ENCODE measurements around the gene CNTN4.

The CNTN4 gene

DNA sequence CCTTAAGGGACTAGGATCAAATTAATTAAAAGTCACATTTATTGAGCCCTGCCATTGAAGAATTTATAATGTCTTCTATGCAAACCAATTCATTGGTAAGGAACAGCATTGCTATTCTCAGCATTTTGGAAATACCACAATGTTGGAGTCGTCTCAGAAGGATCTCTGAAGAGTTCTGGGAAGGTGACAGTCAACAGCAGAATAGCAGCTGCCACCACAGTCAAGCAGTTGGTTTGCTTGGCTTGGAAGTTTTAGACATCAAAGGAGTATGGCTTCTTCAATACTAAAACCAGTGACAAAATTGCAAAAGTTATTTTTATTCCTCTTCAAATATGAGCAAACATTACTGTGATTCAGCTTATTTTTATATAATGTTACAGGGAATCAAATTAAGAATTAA is 167.9 kb downstream of the CNTN4 start:
- no peak for DNase-seq (ENCODE audit: low spot score)

DNA sequence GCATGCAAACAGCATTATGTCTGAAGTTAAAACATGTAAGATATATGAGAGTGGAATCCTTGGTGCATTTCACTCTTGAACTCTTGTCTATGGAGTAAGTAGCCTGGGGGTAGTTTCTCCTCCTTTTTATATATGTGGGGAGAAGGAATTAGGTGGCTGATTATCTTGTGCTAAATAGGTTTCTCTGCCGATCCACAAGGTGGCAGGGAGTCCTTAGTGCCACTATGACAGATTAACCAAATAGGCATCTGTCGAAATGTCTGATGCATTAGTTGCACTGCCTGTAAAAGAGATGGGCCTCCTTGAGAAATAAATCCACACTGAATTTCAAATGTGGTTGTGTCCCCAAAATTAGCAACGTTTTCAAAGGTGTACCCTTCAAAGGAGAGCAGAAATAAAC is 170.1 kb downstream of the CNTN4 start:
- DNase-seq (ENCODE audit: low spot score) = no peak

DNA sequence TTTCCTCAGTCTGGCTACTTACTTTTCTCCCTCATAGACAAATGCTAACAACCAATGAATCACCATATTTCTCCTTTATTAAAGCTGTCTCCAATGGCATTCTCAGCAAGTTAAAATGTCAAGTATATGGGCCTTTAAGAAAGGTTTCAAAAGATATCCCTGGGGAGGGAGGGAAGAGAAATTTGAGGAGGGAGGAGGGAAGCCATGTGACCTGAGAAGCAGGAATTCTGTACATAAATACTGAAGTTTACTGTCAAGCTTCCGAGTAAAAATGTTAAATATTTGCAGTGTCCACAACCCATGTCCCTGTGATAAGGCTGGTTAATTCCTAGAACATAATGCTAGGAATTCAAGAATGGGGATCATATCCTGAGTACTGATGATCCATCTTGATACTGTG is 175.9 kb downstream of the CNTN4 start:
- no peak for DNase-seq (ENCODE audit: low spot score)

GRCh38 chr3:2283818-2284217 is 185.2 kb downstream of the CNTN4 start:
- DNase-seq (ENCODE audit: low spot score) = no peak

- no peak for DNase-seq (ENCODE audit: low spot score)
These were observed 202.3 kb downstream of the CNTN4 start for GRCh38 chr3:2300938-2301337.

- no peak for DNase-seq (ENCODE audit: low spot score)
These were observed 202.7 kb downstream of the CNTN4 start for GRCh38 chr3:2301361-2301760.

DNA sequence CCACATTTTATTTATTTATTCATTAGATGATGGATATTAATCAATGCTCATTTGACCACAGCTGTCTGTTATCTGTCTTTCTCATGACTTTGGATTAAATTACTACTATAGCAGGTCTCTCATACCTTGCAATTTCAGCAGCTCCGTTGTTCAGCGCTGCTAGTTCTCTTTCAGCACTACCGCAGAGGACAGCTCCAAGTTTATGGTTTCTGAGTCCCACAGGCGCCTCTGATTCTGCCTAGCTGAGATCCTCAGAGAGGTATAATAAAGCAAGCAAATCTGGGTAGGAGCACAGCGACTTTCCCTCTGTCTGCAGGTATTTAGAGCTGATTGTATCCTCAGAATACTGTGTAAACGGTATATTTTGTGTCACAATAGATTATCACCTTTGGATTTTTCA is 204.9 kb downstream of the CNTN4 start:
- no peak for DNase-seq (ENCODE audit: low spot score)

DNA sequence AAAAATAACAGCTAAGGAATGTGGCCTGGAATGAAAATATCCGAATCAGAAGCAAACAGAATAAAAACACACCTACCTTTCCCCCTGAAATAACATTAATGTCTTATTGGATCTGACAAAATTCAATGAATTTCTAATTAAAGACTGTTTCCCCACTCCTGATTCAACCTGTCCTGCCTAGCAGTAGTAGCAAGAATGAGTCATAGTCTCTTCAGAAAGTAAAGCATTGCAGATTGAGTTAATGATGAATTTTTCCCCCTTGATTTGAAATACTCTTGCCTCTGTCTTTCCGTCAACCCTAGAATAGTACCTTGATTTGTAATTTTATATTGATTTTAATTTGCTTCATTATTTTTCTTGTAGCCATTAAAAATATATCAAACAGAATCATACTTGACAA is 212.4 kb downstream of the CNTN4 start:
- no peak for DNase-seq (ENCODE audit: low spot score)

DNA sequence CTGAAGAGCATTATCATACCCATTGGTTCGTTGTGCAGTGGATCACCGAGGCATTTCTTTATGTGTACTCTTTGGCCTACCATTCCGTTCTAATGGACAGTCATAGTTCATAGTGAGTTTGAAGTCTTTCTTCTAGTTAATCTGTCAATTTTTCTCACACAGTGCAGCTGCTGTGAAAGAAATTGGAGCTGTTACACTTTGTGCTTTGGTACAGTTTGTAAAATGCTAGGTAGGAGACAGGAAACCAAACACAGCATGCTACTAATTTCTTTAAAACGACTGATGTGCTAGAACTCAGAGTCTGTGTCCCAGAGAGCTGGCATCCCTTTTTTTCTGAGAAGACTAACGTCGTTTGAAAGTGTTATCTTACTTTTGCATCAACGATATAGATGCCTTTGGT is 218.9 kb downstream of the CNTN4 start:
- DNase-seq (ENCODE audit: low spot score) = no peak

- no peak for DNase-seq (ENCODE audit: low spot score)
These were observed 236.3 kb downstream of the CNTN4 start for GRCh38 chr3:2334921-2335320.

- no peak for DNase-seq (ENCODE audit: low spot score)
These were observed 244.5 kb downstream of the CNTN4 start for GRCh38 chr3:2343031-2343682.

- DNase-seq (ENCODE audit: low spot score) = no peak
These were observed 253.6 kb downstream of the CNTN4 start for GRCh38 chr3:2352134-2352762.

GRCh38 chr3:2354702-2355101 is 256.0 kb downstream of the CNTN4 start:
- DNase-seq (ENCODE audit: low spot score) = no peak

DNA sequence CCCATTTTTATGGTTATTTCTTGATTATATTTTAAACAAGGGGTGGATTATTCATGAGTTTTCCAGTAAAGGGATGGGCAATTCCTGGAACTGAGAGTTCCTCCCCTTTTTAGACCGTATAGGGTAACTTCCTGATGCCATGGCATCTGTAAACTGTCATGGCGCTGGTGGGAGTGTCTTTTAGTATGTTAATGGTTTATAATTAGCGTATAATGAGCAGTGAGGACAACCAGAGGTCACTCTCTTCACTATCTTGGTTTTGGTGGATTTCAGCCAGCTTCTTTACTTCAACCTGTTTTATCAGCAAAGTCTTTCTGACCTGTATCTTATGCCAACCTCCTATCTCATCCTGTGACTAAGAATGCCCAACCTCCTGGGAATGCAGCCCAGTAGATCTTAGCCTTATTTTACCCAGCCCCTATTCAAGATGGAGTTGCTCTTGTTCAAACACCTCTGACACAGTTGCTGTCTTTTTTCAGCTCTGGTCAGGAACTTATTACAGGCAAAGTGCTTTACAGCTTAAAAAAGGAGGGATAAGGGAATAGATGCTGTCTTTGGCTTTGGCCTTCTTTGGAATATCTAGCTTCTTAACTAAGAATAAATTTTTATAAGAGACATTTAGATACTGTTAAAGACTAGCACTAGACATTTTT is 257.8 kb downstream of the CNTN4 start:
- DNase-seq (ENCODE audit: low spot score) = no peak

- no peak for DNase-seq (ENCODE audit: low spot score)
These were observed 262.1 kb downstream of the CNTN4 start for GRCh38 chr3:2360815-2361214.

- no peak for DNase-seq (ENCODE audit: low spot score)
These were observed 263.5 kb downstream of the CNTN4 start for GRCh38 chr3:2362122-2362521.

GRCh38 chr3:2363854-2364253 is 265.2 kb downstream of the CNTN4 start:
- DNase-seq (ENCODE audit: low spot score) = no peak

GRCh38 chr3:2370317-2370716 is 271.7 kb downstream of the CNTN4 start:
- no peak for DNase-seq (ENCODE audit: low spot score)

GRCh38 chr3:2372306-2372705 is 273.6 kb downstream of the CNTN4 start:
- no peak for DNase-seq (ENCODE audit: low spot score)

DNA sequence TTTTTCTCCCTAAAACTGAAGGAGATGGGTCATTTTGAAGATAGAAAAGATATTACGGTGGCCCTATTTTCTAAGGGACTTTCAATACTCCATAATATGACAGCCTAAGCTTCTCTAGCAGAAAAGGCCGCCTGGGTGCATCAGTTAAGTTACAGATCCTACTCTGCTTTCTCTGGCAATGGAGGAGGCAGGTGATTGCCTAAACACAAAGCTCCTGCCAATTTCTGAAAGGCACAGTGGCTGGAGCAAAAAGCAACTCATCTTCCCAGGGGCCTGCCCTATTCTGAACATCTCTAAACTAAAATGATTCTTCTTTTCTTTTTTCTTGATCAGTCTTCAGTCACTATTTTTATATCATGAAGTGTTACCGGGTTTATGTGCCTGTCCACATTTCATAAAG is 276.7 kb downstream of the CNTN4 start:
- no peak for DNase-seq (ENCODE audit: low spot score)

DNA sequence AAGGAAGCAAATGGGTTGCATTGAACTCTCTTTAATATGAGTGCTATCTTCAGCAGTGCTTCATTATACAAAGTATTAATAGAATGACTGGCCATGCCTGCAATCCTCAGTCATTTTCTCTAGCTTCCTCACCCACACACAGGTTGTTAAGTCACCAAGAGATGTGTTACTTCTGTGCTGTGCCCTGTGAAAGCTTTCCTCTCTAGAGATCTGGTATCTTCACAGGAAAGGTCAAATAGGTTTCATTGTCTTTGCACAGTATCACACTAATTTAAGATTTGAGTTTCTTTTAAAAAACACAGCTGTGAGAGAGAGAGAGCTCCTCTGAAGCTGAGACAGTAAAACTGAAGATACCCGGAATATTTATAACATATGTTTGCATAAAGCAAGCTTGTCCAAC is 278.6 kb downstream of the CNTN4 start:
- no peak for DNase-seq (ENCODE audit: low spot score)

DNA sequence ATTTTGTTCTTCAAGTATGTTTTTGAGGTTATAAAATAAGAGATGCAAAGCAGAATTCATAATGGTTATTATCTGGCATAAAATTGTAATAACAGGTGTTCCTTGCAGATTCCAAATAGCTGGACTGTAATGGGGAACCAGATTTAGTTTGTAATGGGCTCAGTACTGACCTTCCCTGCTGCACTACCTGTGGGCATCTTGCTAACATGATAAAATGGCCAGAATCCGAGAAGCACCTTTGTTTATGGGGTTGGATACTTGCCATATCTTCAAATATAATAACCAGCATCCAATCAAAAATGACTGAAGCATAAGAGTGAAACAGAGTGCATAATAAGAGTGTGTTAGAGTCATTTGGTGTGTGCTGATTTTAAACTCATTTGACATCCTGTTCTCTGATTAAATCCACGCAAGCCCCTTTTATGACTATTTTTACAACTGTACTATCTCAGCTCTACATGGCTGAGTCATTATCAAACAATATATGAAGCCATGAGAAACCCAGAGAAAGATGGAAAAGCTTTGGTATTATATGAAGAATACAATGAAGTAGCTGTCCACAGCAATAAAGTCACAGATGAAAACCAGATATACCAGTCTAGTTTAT is 292.4 kb downstream of the CNTN4 start:
- DNase-seq (ENCODE audit: low spot score) = no peak

- DNase-seq (ENCODE audit: low spot score) = no peak
These were observed 293.2 kb downstream of the CNTN4 start for GRCh38 chr3:2391896-2392295.
